BLaER1 (cell line): ENCODE results near the gene SLC29A4.

ENCODE experiments used
- H3K27ac ChIP-seq: shearing (Covaris generic); formaldehyde crosslinking; 2 replicates; pipeline ENCODE4 v1.8.1; 2022
- H3K27me3 ChIP-seq: shearing (Covaris generic); formaldehyde crosslinking; 2 replicates; pipeline ENCODE4 v1.8.1; 2022
- H3K36me3 ChIP-seq: shearing (Covaris generic); formaldehyde crosslinking; 2 replicates; pipeline ENCODE4 v1.8.1; 2022
- H3K4me1 ChIP-seq: shearing (Covaris generic); formaldehyde crosslinking; 2 replicates; pipeline ENCODE4 v1.8.1; 2022
- H3K4me2 ChIP-seq: shearing (Covaris generic); formaldehyde crosslinking; 2 replicates; pipeline ENCODE4 v1.8.1; 2022
- H3K4me3 ChIP-seq: shearing (Covaris generic); formaldehyde crosslinking; 2 replicates; pipeline ENCODE4 v1.8.1; 2022
- H3K9ac ChIP-seq: shearing (Covaris generic); formaldehyde crosslinking; 2 replicates; pipeline ENCODE4 v1.8.1; 2022
- H3K9me3 ChIP-seq: shearing (Covaris generic); formaldehyde crosslinking; 2 replicates; pipeline ENCODE4 v1.8.1; 2022
- H4K20me1 ChIP-seq: shearing (Covaris generic); formaldehyde crosslinking; 2 replicates; pipeline ENCODE4 v1.8.1; 2022
- Cebpa-rat ChIP-seq: shearing (Covaris generic); IDR thresholded peaks from 2 replicates; pipeline ENCODE4 v1.8.1; 2022

Gene SLC29A4

DNA sequence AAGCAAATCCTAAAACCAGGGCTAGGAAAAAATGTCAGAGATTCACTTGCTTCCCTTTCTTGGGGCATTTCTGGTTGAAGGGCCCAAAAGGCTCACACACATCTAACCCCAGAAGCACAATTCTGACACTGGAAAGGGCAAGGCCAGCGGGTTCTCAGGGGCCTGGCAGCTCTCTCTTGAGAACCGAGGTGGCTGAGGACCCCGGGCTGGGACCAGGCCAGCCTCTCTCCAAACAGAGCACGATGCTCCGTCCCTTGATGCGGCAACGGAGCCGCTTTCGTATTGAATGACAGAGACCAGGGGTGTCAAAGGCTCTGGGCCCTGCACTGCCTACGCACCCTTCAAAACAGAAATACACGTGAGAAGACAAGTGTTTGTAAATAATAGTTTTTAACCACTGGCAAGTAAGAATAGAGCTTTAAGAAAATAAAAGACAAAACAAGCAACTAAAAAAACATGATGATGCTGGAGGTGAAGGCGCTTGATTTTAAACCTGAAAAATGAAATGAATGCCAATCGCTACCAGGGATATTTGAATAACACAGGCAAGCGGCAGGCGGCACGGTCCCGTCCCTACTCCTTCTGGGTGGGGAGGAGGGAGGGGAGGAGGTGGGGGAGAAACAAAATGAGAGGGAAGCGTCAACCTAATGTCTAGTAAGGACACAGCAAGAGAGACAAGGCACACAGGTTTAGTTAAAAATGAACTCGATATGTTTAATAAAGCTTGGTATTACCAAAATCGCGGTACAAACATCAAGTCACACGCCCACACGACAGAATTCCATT, 68.0 kb downstream of the SLC29A4 start:
- no peak for TF ChIP-seq Cebpa-rat
- no peak overlapping the region for H3K9ac ChIP-seq
- H3K4me3 ChIP-seq: no peak overlapping the region
- H3K4me1 ChIP-seq: peaks cover 34% of the 10 kb centered on the region
- peaks cover 72% of the 10 kb centered on the region for H3K36me3 ChIP-seq
- H3K27ac ChIP-seq: no peak overlapping the region
- H3K4me2 ChIP-seq: no peak overlapping the region
- peaks cover 61% of the 10 kb centered on the region for H4K20me1 ChIP-seq
- no peaks in the 10 kb centered on the region for H3K27me3 ChIP-seq
- no peaks in the 10 kb centered on the region for H3K9me3 ChIP-seq

DNA sequence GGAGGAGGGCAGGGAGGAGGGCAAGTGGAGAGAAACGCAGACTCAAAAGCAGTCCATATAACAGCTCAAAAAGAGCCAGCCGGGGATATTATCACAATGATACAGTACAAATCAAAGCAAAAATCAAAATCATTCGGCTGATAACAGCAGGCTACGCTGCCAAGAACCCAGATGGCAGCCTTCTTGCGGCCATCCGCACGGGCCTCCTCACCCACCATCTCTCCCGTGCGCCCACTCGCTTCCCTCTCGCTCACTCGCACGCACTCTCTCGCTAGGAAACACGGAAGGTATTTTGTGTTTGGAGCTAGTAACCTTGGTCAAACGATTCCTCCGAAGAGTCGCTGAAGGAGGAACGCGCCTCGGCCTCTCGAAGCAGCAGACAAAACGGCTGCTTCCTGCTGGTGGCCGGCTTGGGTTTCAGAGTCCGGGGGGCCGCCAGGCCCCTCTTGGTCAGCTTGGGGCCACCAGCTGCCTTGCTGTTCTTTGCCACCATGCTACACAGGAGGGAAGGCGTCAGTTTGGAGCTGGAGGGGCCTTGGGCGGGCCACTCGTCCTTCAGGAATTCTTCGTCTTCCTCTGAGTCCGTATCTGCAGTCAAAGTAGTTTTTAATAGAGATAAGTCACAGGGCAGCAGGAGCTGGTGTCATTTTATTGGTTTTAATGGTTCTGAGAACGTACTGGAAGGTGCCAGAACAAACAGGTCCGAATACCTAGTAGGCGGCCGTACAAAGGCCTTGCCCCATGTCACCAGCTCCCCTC, 68.9 kb downstream of the SLC29A4 start:
- peaks cover 72% of the 10 kb centered on the region for H3K36me3 ChIP-seq
- TF ChIP-seq Cebpa-rat: no peak
- H4K20me1 ChIP-seq: peaks cover 59% of the 10 kb centered on the region
- H3K4me1 ChIP-seq: peaks cover 34% of the 10 kb centered on the region
- H3K27me3 ChIP-seq: no peaks in the 10 kb centered on the region
- no peak overlapping the region for H3K4me3 ChIP-seq
- H3K9me3 ChIP-seq: no peaks in the 10 kb centered on the region
- H3K9ac ChIP-seq: no peak overlapping the region
- H3K4me2 ChIP-seq: no peak overlapping the region
- H3K27ac ChIP-seq: no peak overlapping the region

DNA sequence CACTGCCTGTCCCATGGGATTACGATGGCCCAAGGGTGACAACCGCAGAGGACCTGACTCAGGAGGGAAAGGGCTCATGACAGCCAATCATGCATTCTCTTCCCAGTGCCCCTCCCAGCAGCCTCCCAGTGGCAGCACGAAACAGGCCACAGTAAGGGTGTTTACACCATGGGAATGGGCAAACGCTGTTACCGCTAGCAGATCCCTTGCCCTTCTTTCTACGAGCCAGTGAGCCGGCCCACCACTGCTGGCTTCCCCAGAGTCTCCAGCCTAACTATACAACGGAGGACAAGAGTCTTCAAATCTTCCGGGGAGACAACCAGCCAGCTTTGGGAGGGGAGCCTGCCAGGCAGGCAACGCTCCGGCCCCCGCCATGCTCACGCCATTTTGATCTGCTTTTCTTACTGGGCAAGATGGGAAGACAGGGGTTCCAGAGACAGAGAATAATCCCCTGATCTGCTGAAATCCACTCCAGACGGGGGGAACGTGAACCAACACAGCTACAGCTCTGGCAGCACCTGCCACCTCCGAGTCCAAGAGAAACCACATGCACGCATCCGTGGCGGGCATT, 69.8 kb downstream of the SLC29A4 start:
- Histone ChIP-seq H3K4me1 (peaks cover 34% of the 10 kb centered on the region), H3K4me3 (no peak overlapping the region), H3K9ac (no peak overlapping the region), H3K36me3 (peaks cover 78% of the 10 kb centered on the region), H3K9me3 (no peaks in the 10 kb centered on the region), H3K27ac (no peak overlapping the region), H3K27me3 (no peaks in the 10 kb centered on the region), H3K4me2 (0 out of 2 replicates have a peak overlapping the region, but pooled peaks have one; percentile 1), H4K20me1 (peaks cover 56% of the 10 kb centered on the region)
- no peak for TF ChIP-seq Cebpa-rat

DNA sequence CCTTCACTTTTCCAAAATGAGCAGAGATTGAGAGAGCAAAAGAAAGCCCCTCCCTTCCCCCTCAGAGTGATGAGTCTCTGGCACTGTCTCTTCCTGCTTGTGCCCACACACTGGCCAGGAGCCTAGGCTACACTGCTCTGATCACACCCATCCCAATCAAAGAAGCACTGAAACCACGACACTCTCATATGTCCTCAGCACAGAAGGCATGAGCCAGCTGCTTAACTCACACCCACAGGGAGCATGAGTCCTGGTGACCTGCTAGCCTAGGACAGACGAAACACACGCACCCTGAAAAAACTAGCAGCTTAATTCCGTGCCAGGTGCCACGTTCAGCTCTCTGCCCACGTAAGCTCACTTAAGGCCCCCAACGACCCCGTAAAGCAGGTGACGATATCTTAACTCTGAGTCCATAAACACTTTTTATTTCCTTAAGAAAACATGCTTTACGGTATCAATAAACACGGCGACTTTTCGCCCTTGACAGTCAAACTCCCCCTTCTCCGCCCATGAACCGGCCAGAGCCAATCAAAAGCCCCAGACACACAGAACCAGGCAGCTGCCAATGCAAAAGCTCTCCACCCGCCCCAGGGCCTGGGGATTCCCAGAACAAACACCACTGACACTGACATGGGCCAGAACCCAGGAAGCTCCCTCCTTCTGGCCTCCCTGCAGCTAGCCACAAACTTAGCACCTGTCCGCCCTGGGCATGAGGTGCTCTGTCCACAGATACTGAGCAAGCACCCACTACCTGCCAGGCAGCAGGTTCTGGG, 71.9 kb downstream of the SLC29A4 start:
- Histone ChIP-seq H3K9me3 (no peaks in the 10 kb centered on the region), H3K27me3 (no peaks in the 10 kb centered on the region), H3K4me2 (peak overlapping the region; percentile 46), H4K20me1 (peaks cover 50% of the 10 kb centered on the region), H3K27ac (no peak overlapping the region), H3K9ac (no peak overlapping the region), H3K36me3 (peaks cover 85% of the 10 kb centered on the region), H3K4me3 (no peak overlapping the region), H3K4me1 (peaks cover 34% of the 10 kb centered on the region)
- TF ChIP-seq Cebpa-rat: no peak
